ENCODE data around the gene IL36RN.

The IL36RN gene

GRCh38 chr2:113021312-113021711, 37.7 kb upstream of the IL36RN start:
- Histone ChIP-seq H3K4me3 (ENCODE audit: low read length in 2 of 2) (no peak overlapping the region), H3K36me3 (ENCODE audit: control insufficient read depth in 2 of 2, insufficient read depth in 2 of 2, low read length in 2 of 2) (no peaks in the 10 kb centered on the region), H3K27me3 (ENCODE audit: control insufficient read depth in 2 of 2, insufficient read depth in 2 of 2, low read length in 2 of 2) (peaks cover 0 to 4% of the 10 kb centered on the region in 2 donors), H3K9me3 (ENCODE audit: control insufficient read depth in 2 of 2, low read length in 2 of 2) (no peaks in the 10 kb centered on the region), H3K9ac (ENCODE audit: low read depth in 1 of 2, low read length in 2 of 2) (no peak overlapping the region), H3K4me1 (ENCODE audit: control insufficient read depth in 2 of 2, insufficient read depth in 2 of 2, low read length in 2 of 2) (no peaks in the 10 kb centered on the region), H3K27ac (ENCODE audit: low read depth in 2 of 2, low read length in 2 of 2) (no peak overlapping the region)

- Histone ChIP-seq H3K4me1 (ENCODE audit: control insufficient read depth in 2 of 2, insufficient read depth in 2 of 2, low read length in 2 of 2) (no peaks in the 10 kb centered on the region), H3K4me3 (ENCODE audit: low read length in 2 of 2) (no peak overlapping the region), H3K36me3 (ENCODE audit: control insufficient read depth in 2 of 2, insufficient read depth in 2 of 2, low read length in 2 of 2) (no peaks in the 10 kb centered on the region), H3K9me3 (ENCODE audit: control insufficient read depth in 2 of 2, low read length in 2 of 2) (no peaks in the 10 kb centered on the region), H3K9ac (ENCODE audit: low read depth in 1 of 2, low read length in 2 of 2) (no peak overlapping the region), H3K27ac (ENCODE audit: low read depth in 2 of 2, low read length in 2 of 2) (no peak overlapping the region), H3K27me3 (ENCODE audit: control insufficient read depth in 2 of 2, insufficient read depth in 2 of 2, low read length in 2 of 2) (peaks cover 7 to 9% of the 10 kb centered on the region in 2 donors)
Observed at GRCh38 chr2:113024764-113025163, 34.2 kb upstream of the IL36RN start.

GRCh38 chr2:113025737-113026136, 33.3 kb upstream of the IL36RN start:
- Histone ChIP-seq H3K9me3 (ENCODE audit: control insufficient read depth in 2 of 2, low read length in 2 of 2) (no peaks in the 10 kb centered on the region), H3K36me3 (ENCODE audit: control insufficient read depth in 2 of 2, insufficient read depth in 2 of 2, low read length in 2 of 2) (no peaks in the 10 kb centered on the region), H3K27me3 (ENCODE audit: control insufficient read depth in 2 of 2, insufficient read depth in 2 of 2, low read length in 2 of 2) (peaks cover 7 to 9% of the 10 kb centered on the region in 2 donors)

GRCh38 chr2:113027691-113028090, 31.3 kb upstream of the IL36RN start:
- Histone ChIP-seq H3K9me3 (ENCODE audit: control insufficient read depth in 2 of 2, low read length in 2 of 2) (no peaks in the 10 kb centered on the region), H3K27me3 (ENCODE audit: control insufficient read depth in 2 of 2, insufficient read depth in 2 of 2, low read length in 2 of 2) (peaks cover 7 to 9% of the 10 kb centered on the region in 2 donors), H3K27ac (ENCODE audit: low read depth in 2 of 2, low read length in 2 of 2) (no peak overlapping the region), H3K4me1 (ENCODE audit: control insufficient read depth in 2 of 2, insufficient read depth in 2 of 2, low read length in 2 of 2) (no peaks in the 10 kb centered on the region), H3K4me3 (ENCODE audit: low read length in 2 of 2) (no peak overlapping the region), H3K9ac (ENCODE audit: low read depth in 1 of 2, low read length in 2 of 2) (no peak overlapping the region), H3K36me3 (ENCODE audit: control insufficient read depth in 2 of 2, insufficient read depth in 2 of 2, low read length in 2 of 2) (no peaks in the 10 kb centered on the region)

More at GRCh38 chr2:113025737-113026136, 33.3 kb upstream of the IL36RN start:
- H3K4me3 ChIP-seq (ENCODE audit: low read length in 2 of 2): no peak overlapping the region
- H3K9ac ChIP-seq (ENCODE audit: low read depth in 1 of 2, low read length in 2 of 2): no peak overlapping the region
- no peaks in the 10 kb centered on the region for H3K4me1 ChIP-seq (ENCODE audit: control insufficient read depth in 2 of 2, insufficient read depth in 2 of 2, low read length in 2 of 2)
- no peak overlapping the region for H3K27ac ChIP-seq (ENCODE audit: low read depth in 2 of 2, low read length in 2 of 2)

- H3K27me3 ChIP-seq (ENCODE audit: control insufficient read depth in 2 of 2, insufficient read depth in 2 of 2, low read length in 2 of 2): peaks cover 7 to 9% of the 10 kb centered on the region in 2 donors
- H3K4me1 ChIP-seq (ENCODE audit: control insufficient read depth in 2 of 2, insufficient read depth in 2 of 2, low read length in 2 of 2): no peaks in the 10 kb centered on the region
- H3K9ac ChIP-seq (ENCODE audit: low read depth in 1 of 2, low read length in 2 of 2): no peak overlapping the region
- H3K27ac ChIP-seq (ENCODE audit: low read depth in 2 of 2, low read length in 2 of 2): no peak overlapping the region
- H3K9me3 ChIP-seq (ENCODE audit: control insufficient read depth in 2 of 2, low read length in 2 of 2): no peaks in the 10 kb centered on the region
- H3K36me3 ChIP-seq (ENCODE audit: control insufficient read depth in 2 of 2, insufficient read depth in 2 of 2, low read length in 2 of 2): no peaks in the 10 kb centered on the region
- no peak overlapping the region for H3K4me3 ChIP-seq (ENCODE audit: low read length in 2 of 2)
Observed at GRCh38 chr2:113028112-113028511, 30.9 kb upstream of the IL36RN start.

GRCh38 chr2:113032737-113033136, 26.3 kb upstream of the IL36RN start:
- Histone ChIP-seq H3K4me1 (ENCODE audit: control insufficient read depth in 2 of 2, insufficient read depth in 2 of 2, low read length in 2 of 2) (no peaks in the 10 kb centered on the region), H3K9me3 (ENCODE audit: control insufficient read depth in 2 of 2, low read length in 2 of 2) (no peaks in the 10 kb centered on the region), H3K27me3 (ENCODE audit: control insufficient read depth in 2 of 2, insufficient read depth in 2 of 2, low read length in 2 of 2) (peaks cover 0 to 5% of the 10 kb centered on the region in 2 donors), H3K4me3 (ENCODE audit: low read length in 2 of 2) (no peak overlapping the region), H3K36me3 (ENCODE audit: control insufficient read depth in 2 of 2, insufficient read depth in 2 of 2, low read length in 2 of 2) (no peaks in the 10 kb centered on the region), H3K9ac (ENCODE audit: low read depth in 1 of 2, low read length in 2 of 2) (no peak overlapping the region), H3K27ac (ENCODE audit: low read depth in 2 of 2, low read length in 2 of 2) (no peak overlapping the region)

GRCh38 chr2:113034016-113034415, 25.0 kb upstream of the IL36RN start:
- H3K9ac ChIP-seq (ENCODE audit: low read depth in 1 of 2, low read length in 2 of 2): no peak overlapping the region
- H3K36me3 ChIP-seq (ENCODE audit: control insufficient read depth in 2 of 2, insufficient read depth in 2 of 2, low read length in 2 of 2): no peaks in the 10 kb centered on the region
- H3K9me3 ChIP-seq (ENCODE audit: control insufficient read depth in 2 of 2, low read length in 2 of 2): no peaks in the 10 kb centered on the region
- no peaks in the 10 kb centered on the region for H3K27me3 ChIP-seq (ENCODE audit: control insufficient read depth in 2 of 2, insufficient read depth in 2 of 2, low read length in 2 of 2)
- no peak overlapping the region for H3K27ac ChIP-seq (ENCODE audit: low read depth in 2 of 2, low read length in 2 of 2)
- H3K4me1 ChIP-seq (ENCODE audit: control insufficient read depth in 2 of 2, insufficient read depth in 2 of 2, low read length in 2 of 2): no peaks in the 10 kb centered on the region
- H3K4me3 ChIP-seq (ENCODE audit: low read length in 2 of 2): no peak overlapping the region

GRCh38 chr2:113036763-113037162, 22.2 kb upstream of the IL36RN start:
- no peak overlapping the region for H3K27ac ChIP-seq (ENCODE audit: low read depth in 2 of 2, low read length in 2 of 2)
- H3K4me1 ChIP-seq (ENCODE audit: control insufficient read depth in 2 of 2, insufficient read depth in 2 of 2, low read length in 2 of 2): no peaks in the 10 kb centered on the region
- no peak overlapping the region for H3K4me3 ChIP-seq (ENCODE audit: low read length in 2 of 2)
- H3K9ac ChIP-seq (ENCODE audit: low read depth in 1 of 2, low read length in 2 of 2): no peak overlapping the region
- no peaks in the 10 kb centered on the region for H3K27me3 ChIP-seq (ENCODE audit: control insufficient read depth in 2 of 2, insufficient read depth in 2 of 2, low read length in 2 of 2)
- H3K36me3 ChIP-seq (ENCODE audit: control insufficient read depth in 2 of 2, insufficient read depth in 2 of 2, low read length in 2 of 2): no peaks in the 10 kb centered on the region
- H3K9me3 ChIP-seq (ENCODE audit: control insufficient read depth in 2 of 2, low read length in 2 of 2): no peaks in the 10 kb centered on the region

- no peaks in the 10 kb centered on the region for H3K4me1 ChIP-seq (ENCODE audit: control insufficient read depth in 2 of 2, insufficient read depth in 2 of 2, low read length in 2 of 2)
- no peaks in the 10 kb centered on the region for H3K36me3 ChIP-seq (ENCODE audit: control insufficient read depth in 2 of 2, insufficient read depth in 2 of 2, low read length in 2 of 2)
- H3K9me3 ChIP-seq (ENCODE audit: control insufficient read depth in 2 of 2, low read length in 2 of 2): no peaks in the 10 kb centered on the region
- no peak overlapping the region for H3K9ac ChIP-seq (ENCODE audit: low read depth in 1 of 2, low read length in 2 of 2)
- H3K4me3 ChIP-seq (ENCODE audit: low read length in 2 of 2): no peak overlapping the region
- no peaks in the 10 kb centered on the region for H3K27me3 ChIP-seq (ENCODE audit: control insufficient read depth in 2 of 2, insufficient read depth in 2 of 2, low read length in 2 of 2)
- no peak overlapping the region for H3K27ac ChIP-seq (ENCODE audit: low read depth in 2 of 2, low read length in 2 of 2)
Observed at GRCh38 chr2:113038291-113038690, 20.7 kb upstream of the IL36RN start.

GRCh38 chr2:113039158-113039557, 19.8 kb upstream of the IL36RN start:
- Histone ChIP-seq H3K9me3 (ENCODE audit: control insufficient read depth in 2 of 2, low read length in 2 of 2) (no peaks in the 10 kb centered on the region), H3K27me3 (ENCODE audit: control insufficient read depth in 2 of 2, insufficient read depth in 2 of 2, low read length in 2 of 2) (no peaks in the 10 kb centered on the region), H3K9ac (ENCODE audit: low read depth in 1 of 2, low read length in 2 of 2) (no peak overlapping the region), H3K4me1 (ENCODE audit: control insufficient read depth in 2 of 2, insufficient read depth in 2 of 2, low read length in 2 of 2) (no peaks in the 10 kb centered on the region), H3K36me3 (ENCODE audit: control insufficient read depth in 2 of 2, insufficient read depth in 2 of 2, low read length in 2 of 2) (no peaks in the 10 kb centered on the region), H3K27ac (ENCODE audit: low read depth in 2 of 2, low read length in 2 of 2) (no peak overlapping the region), H3K4me3 (ENCODE audit: low read length in 2 of 2) (no peak overlapping the region)

GRCh38 chr2:113039719-113040118, 19.3 kb upstream of the IL36RN start:
- no peak overlapping the region for H3K27ac ChIP-seq (ENCODE audit: low read depth in 2 of 2, low read length in 2 of 2)
- H3K4me3 ChIP-seq (ENCODE audit: low read length in 2 of 2): no peak overlapping the region
- no peaks in the 10 kb centered on the region for H3K4me1 ChIP-seq (ENCODE audit: control insufficient read depth in 2 of 2, insufficient read depth in 2 of 2, low read length in 2 of 2)
- no peaks in the 10 kb centered on the region for H3K9me3 ChIP-seq (ENCODE audit: control insufficient read depth in 2 of 2, low read length in 2 of 2)
- H3K9ac ChIP-seq (ENCODE audit: low read depth in 1 of 2, low read length in 2 of 2): no peak overlapping the region
- no peaks in the 10 kb centered on the region for H3K27me3 ChIP-seq (ENCODE audit: control insufficient read depth in 2 of 2, insufficient read depth in 2 of 2, low read length in 2 of 2)
- no peaks in the 10 kb centered on the region for H3K36me3 ChIP-seq (ENCODE audit: control insufficient read depth in 2 of 2, insufficient read depth in 2 of 2, low read length in 2 of 2)
